HG03196 (cell line): ENCODE results near the gene LRRC10.

ENCODE experiments used
- ATAC-seq: cut with Tn5 transposase; IDR thresholded peaks from one replicate; pipeline ENCODE4 v1.9.1; 2021; ENCODE audit not compliant: unreplicated experiment

The LRRC10 gene

GRCh38 chr12:69570545-69571399 lies 39.9 kb downstream of the LRRC10 start:
- ATAC-seq: no peak

- ATAC-seq: no peak
These were observed 40.6 kb downstream of the LRRC10 start for GRCh38 chr12:69570000-69570516.

- ATAC-seq: no peak
These were observed 41.5 kb downstream of the LRRC10 start for GRCh38 chr12:69569236-69569635.

GRCh38 chr12:69566603-69567002 lies 44.1 kb downstream of the LRRC10 start:
- no peak for ATAC-seq

- no peak for ATAC-seq
These were observed 47.4 kb downstream of the LRRC10 start for GRCh38 chr12:69563166-69563762.
